HG03469 (cell line): ENCODE data around the gene MMP25.
"Not testable (repeated sequence)": the region's sequence is repeated elsewhere in the genome, so short reads cannot be mapped to it uniquely, and the experiment has no call there.

ENCODE experiments used
- ATAC-seq: cut with Tn5 transposase; IDR thresholded peaks from one replicate; pipeline ENCODE4 v1.9.1; 2021; ENCODE audit warnings: mild to moderate bottlenecking, moderate library complexity, moderate number of reproducible peaks; ENCODE audit not compliant: unreplicated experiment

The MMP25 gene

GRCh38 chr16:3071655-3072054, 25.3 kb downstream of the MMP25 start:
- ATAC-seq, result no peak

GRCh38 chr16:3072148-3072547, 25.8 kb downstream of the MMP25 start:
- not testable (repeated sequence) for ATAC-seq

DNA sequence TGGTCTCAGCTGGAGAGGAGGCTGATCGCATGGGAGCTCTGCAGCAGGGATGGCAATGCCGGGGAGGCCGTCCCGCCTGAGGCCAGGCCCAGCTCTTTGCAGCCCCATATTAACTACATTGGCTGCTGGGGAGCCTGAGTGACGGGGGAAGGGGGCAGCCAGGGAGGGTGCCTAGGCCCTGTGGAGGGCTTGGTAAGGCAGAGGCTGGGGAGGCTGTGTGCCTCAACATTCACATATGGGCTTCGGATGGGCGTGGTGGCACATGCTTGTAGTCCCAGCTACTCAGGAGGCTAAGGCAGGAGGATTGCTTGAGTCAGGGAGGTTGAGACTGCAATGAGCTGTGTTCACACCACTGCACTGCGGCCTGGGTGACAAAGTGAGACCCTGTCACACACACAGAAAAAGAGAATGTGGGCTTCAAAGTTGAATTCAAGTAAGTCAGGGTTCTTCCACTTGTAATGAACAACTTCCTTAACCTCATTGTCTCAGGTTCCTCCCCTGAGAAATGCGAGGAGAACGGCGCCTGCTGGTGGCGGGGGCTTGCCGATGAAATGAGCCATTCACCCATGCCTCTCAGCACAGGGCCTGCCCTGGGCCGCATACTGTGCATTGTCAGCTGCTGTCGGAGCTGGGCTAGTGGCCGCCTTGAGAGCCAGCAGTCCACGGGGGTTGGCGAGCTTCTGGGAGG, 26.4 kb downstream of the MMP25 start:
- not testable (repeated sequence) for ATAC-seq

- ATAC-seq, result no peak
Measured at GRCh38 chr16:3073448-3073847, 27.1 kb downstream of the MMP25 start.

GRCh38 chr16:3074860-3075522, 28.6 kb downstream of the MMP25 start:
- ATAC-seq, result no peak

GRCh38 chr16:3075523-3075915, 29.2 kb downstream of the MMP25 start:
- ATAC-seq, result no peak

DNA sequence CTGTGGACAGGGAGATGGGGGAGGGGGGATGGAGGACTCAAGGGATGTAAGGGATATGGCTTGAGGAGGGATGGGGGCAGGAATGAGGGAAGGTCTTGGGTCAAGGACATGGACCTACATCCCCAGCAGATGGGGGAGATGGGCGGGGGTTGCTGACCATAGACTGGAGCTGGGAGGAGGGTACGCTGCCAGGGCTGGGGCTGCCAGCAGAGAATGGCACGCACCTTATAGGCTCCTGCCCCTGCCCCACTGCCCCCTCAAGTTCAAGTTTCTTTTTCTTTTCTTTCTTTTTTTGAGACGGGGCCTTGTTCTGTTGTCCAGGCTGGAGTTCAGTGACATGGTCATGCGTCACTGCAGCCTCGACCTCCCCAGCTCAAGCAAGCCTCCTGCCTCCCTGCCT, 29.6 kb downstream of the MMP25 start:
- ATAC-seq, result not testable (repeated sequence)

DNA sequence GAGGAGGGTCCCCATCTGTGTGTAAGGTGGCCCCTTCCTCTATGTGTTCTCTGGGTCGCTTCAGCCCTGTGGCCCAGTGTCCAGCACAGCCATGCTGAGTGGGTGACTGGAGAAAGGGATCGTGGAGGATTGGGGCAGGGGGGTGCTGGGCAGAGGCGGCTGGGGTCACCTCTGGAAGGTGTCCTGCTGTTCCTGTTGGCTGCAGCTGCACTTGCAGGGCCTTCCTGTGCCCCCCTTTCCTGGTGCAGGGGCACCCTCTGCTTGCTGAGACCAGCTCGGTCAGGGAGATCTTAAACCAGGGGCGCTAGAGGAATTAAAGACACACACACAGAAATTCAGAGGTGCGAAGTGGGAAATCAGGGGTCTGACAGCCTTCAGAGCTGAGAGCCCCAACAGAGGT, 30.2 kb downstream of the MMP25 start:
- ATAC-seq, result no peak

- no peak for ATAC-seq
Measured at GRCh38 chr16:3080024-3080423, 33.7 kb downstream of the MMP25 start.

- not testable (repeated sequence) for ATAC-seq
Measured at GRCh38 chr16:3081957-3082356, 35.6 kb downstream of the MMP25 start.

- ATAC-seq, result not testable (repeated sequence)
Measured at GRCh38 chr16:3083408-3083807, 37.0 kb downstream of the MMP25 start.

- no peak for ATAC-seq
Measured at GRCh38 chr16:3084491-3084890, 38.1 kb downstream of the MMP25 start.

DNA sequence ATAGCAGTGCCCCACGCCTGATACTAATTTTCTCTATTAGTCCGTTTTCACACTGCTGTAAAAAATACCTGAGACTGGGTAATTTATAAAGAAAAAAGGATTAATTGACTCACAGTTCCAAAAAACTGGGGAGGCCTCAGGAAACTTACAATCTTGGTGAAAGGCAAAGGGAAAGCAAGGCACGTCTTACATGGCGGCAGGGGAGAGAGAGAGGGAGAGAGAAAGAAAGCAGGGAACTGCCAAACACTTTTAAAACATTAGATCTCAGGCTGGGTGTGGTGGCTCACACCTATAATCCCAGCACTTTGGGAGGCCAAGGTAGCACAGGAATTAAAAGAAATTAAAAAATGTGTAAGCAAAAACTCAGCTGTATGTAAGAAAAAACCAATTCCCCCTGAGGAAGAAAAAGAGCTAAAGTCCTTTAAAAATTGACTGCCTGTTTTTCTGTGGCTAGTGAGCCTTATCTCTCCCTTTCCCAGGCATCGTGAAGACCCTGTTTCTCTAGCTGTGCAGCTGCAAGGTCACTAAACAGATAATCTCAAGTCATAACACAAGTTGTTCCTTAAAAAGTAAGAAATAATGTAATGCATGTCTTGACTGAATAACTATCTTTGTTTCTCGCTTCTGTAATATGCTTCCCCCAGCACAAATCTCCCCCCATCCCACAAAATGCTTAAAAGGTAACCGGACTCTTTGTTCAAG, 38.8 kb downstream of the MMP25 start:
- ATAC-seq, result no peak

DNA sequence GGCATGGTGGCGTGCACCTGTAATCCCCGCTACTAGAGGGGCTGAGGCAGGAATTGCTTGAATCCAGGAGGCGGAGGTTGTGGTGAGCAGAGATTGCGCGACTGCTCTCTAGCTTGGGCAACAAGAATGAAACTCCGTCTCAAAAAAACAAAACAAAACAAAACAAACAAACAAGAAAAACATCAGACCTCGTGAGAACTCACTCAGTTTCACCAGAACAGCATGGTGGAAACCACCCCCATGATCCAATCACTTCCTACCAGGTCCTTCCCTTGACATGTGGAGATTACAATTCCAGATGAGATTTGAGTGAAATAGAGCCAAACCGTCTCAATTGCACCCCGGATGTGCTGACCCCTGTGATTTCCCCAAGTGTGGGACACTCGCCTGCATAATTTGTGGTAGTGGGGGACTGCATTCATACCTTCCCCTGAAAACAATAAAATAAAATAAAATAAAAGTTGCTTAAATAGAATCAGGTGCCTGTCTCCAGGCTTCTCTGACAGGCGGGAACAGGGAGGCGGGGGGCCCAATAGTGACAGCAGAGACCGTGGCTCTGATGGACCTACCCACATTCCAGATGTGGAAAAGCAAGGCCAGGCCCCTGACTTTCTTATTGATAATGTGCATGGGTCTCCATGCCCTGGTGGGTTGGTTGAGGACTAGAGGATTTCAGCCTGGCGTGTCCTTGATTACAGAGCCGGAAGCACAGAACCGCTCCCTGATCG, 39.7 kb downstream of the MMP25 start:
- ATAC-seq, result no peak

DNA sequence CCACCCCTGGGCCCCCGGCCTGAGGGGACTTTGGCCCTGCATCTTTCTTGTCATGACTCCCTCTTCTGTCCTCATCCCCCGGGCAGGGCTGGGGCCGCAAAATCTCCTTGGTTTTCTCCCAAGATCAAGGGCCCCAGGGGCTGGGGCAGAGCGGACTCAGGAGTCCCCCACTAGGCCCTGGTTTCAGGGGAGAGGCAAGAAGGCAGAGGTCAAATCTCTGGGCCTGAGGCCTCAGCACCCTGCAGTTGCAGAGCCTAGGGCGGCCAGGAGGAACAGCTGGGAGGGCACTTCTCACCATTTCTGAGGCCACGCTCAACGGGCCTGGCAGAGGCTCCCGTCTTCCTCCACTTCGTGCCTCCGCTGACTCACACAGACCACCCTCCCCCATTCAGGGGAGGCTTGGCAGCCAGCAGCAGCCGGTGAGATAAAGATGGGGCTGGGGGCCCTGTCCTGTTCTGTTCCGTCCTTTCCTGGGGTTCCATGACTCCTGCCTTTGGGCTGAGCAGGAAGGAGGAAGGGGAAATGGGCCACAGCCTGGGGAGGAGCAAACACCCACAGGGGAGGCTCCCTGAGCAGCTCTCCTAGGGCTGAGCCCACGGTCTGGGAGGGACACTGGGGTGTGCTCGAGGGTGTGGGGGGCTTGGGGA, 40.4 kb downstream of the MMP25 start:
- no peak for ATAC-seq

DNA sequence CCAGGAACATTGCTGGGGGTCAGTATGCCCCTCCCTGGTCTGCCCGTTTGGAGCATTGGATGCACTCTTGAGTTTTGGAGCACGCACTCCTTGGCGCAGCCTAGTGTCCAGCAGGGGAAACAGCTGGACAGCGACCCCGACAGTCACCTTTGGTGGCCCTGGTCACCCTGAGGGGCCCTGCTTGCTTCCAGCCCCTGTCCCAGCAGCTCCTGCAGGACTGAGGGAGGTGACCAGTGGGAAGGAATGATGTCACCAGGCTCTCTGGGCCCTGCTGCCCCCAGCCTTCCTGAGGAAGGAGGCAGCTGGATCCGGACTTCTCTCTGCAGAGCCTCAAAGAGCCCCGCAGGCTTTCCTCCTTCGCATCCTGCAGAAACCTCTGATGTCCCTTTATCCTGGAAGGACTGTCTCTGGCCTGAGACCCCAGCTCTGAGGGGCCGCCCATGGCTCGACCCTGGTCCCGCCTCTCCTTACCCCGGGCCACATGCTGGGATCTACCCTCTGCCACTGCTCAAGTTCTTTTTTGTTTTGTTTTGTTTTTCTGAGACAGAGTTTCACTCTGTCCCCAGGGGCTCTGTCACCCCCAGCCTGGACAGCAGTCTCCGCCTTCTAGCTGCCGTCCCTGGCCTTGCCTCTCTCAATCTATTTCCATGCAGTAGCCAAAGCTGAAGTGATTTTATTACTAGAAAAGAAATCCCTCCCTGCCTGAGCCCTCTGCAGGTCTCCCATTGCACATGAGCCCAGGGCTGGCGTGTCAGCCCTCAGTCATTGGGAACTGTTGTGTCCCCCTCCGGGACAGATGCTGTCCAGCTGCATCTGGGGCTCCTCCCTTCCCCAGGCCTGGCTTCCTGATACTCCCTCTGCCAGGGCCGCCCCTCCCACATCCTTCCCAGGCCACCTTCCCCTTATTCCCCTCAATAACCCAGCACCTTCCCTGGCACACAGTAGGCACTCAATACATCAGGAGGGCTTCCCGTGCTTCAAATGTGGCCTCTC, 41.2 kb downstream of the MMP25 start:
- no peak for ATAC-seq

GRCh38 chr16:3088450-3088849, 42.1 kb downstream of the MMP25 start:
- ATAC-seq, result no peak

- no peak for ATAC-seq
Measured at GRCh38 chr16:3088925-3089716, 42.8 kb downstream of the MMP25 start.
